ENCODE measurements around the gene DDI2.
"Not testable (repeated sequence)": the region's sequence is repeated elsewhere in the genome, so short reads cannot be mapped to it uniquely, and the experiment has no call there.

DDI2 gene

GRCh38 chr1:15617173-15618076, at the start of gene DDI2:
Gene DDI2, plus strand, starts transcription at chr1:15617458. Its CDS starts 213 bp downstream, at chr1:15617671.
- in situ Hi-C loops (cut with MboI; ENCODE audit: low sequenced_read_pairs) = no loop called here

GRCh38 chr1:15568387-15569073, 48.7 kb upstream of the DDI2 start:
- in situ Hi-C loops (cut with MboI; ENCODE audit: low sequenced_read_pairs) = no loop called here

GRCh38 chr1:15570861-15571260, 46.4 kb upstream of the DDI2 start:
- in situ Hi-C loops (cut with MboI; ENCODE audit: low sequenced_read_pairs) = no loop called here

GRCh38 chr1:15571266-15571665, 46.0 kb upstream of the DDI2 start:
- in situ Hi-C loops (cut with MboI; ENCODE audit: low sequenced_read_pairs) = no loop called here

- in situ Hi-C loops (cut with MboI; ENCODE audit: low sequenced_read_pairs) = no loop called here
Observed at GRCh38 chr1:15573477-15573876, 43.8 kb upstream of the DDI2 start.

- in situ Hi-C loops (cut with MboI; ENCODE audit: low sequenced_read_pairs) = no loop called here
Observed at GRCh38 chr1:15574741-15575140, 42.5 kb upstream of the DDI2 start.

GRCh38 chr1:15575549-15576150, 41.6 kb upstream of the DDI2 start:
- in situ Hi-C loops (cut with MboI; ENCODE audit: low sequenced_read_pairs) = no loop called here

GRCh38 chr1:15577691-15578090, 39.6 kb upstream of the DDI2 start:
- in situ Hi-C loops (cut with MboI; ENCODE audit: low sequenced_read_pairs) = no loop called here

GRCh38 chr1:15578921-15579682, 38.2 kb upstream of the DDI2 start:
- in situ Hi-C loops (cut with MboI; ENCODE audit: low sequenced_read_pairs) = no loop called here

GRCh38 chr1:15579683-15580047, 37.6 kb upstream of the DDI2 start:
- in situ Hi-C loops (cut with MboI; ENCODE audit: low sequenced_read_pairs) = no loop called here

GRCh38 chr1:15583016-15583706, 34.1 kb upstream of the DDI2 start:
- in situ Hi-C loops (cut with MboI; ENCODE audit: low sequenced_read_pairs) = no loop called here

GRCh38 chr1:15584489-15585363, 32.5 kb upstream of the DDI2 start, which contains the start of gene AGMAT:
Gene AGMAT, minus strand, starts transcription at chr1:15585051. Its CDS starts 84 bp downstream, at chr1:15584967.
- in situ Hi-C loops (cut with MboI; ENCODE audit: low sequenced_read_pairs) = no loop called here

- in situ Hi-C loops (cut with MboI; ENCODE audit: low sequenced_read_pairs) = no loop called here
Observed at GRCh38 chr1:15592285-15592684, 25.0 kb upstream of the DDI2 start.

GRCh38 chr1:15595809-15596617, 21.2 kb upstream of the DDI2 start:
- in situ Hi-C loops (cut with MboI; ENCODE audit: low sequenced_read_pairs) = no loop called here

GRCh38 chr1:15598436-15598835, 18.8 kb upstream of the DDI2 start:
- in situ Hi-C loops (cut with MboI; ENCODE audit: low sequenced_read_pairs) = no loop called here

- in situ Hi-C loops (cut with MboI; ENCODE audit: low sequenced_read_pairs) = no loop called here
Observed at GRCh38 chr1:15603050-15603965, 13.9 kb upstream of the DDI2 start.

- in situ Hi-C loops (cut with MboI; ENCODE audit: low sequenced_read_pairs) = not testable (repeated sequence)
Observed at GRCh38 chr1:15603966-15604282, 13.3 kb upstream of the DDI2 start.

GRCh38 chr1:15604400-15604799, 12.9 kb upstream of the DDI2 start:
- in situ Hi-C loops (cut with MboI; ENCODE audit: low sequenced_read_pairs) = not testable (repeated sequence)
